ENCODE measurements around the gene ATR.

Gene ATR

GRCh38 chr3:142578329-142579223 lies at the start of gene ATR:
TSS of gene ATR (minus strand) at chr3:142578733. CDS start at chr3:142578704, 29 bp downstream.
- TF ChIP-seq CTCF (IDR thresholded peaks at IDR 0.05; ENCODE audit: extremely low read depth, insufficient read depth, missing control alignments), result no peak
- in situ Hi-C loops (cut with MboI; ENCODE audit: low pct_unique_long_range_greater_than_20kb, low sequenced_read_pairs, unreplicated experiment), result loop anchor here (25.0 kb wide), 1 partner anchor 409 kb away; no protein-coding TSS in a partner anchor
- DNase-seq (ENCODE audit: low spot score), result peak; percentile 91

GRCh38 chr3:142626971-142627370 lies 48.4 kb upstream of the ATR start:
- in situ Hi-C loops (cut with MboI; ENCODE audit: low pct_unique_long_range_greater_than_20kb, low sequenced_read_pairs, unreplicated experiment), result no loop called here
- no peak for TF ChIP-seq CTCF (IDR thresholded peaks at IDR 0.05; ENCODE audit: extremely low read depth, insufficient read depth, missing control alignments)
- no peak for DNase-seq (ENCODE audit: low spot score)

- in situ Hi-C loops (cut with MboI; ENCODE audit: low pct_unique_long_range_greater_than_20kb, low sequenced_read_pairs, unreplicated experiment), result no loop called here
- TF ChIP-seq CTCF (IDR thresholded peaks at IDR 0.05; ENCODE audit: extremely low read depth, insufficient read depth, missing control alignments), result no peak
- no peak for DNase-seq (ENCODE audit: low spot score)
Measured at GRCh38 chr3:142625153-142625440, 46.6 kb upstream of the ATR start.

GRCh38 chr3:142624341-142625152 lies 46.0 kb upstream of the ATR start:
- in situ Hi-C loops (cut with MboI; ENCODE audit: low pct_unique_long_range_greater_than_20kb, low sequenced_read_pairs, unreplicated experiment), result no loop called here
- DNase-seq (ENCODE audit: low spot score), result no peak
- no peak for TF ChIP-seq CTCF (IDR thresholded peaks at IDR 0.05; ENCODE audit: extremely low read depth, insufficient read depth, missing control alignments)

GRCh38 chr3:142623194-142623593 lies 44.7 kb upstream of the ATR start:
- in situ Hi-C loops (cut with MboI; ENCODE audit: low pct_unique_long_range_greater_than_20kb, low sequenced_read_pairs, unreplicated experiment), result no loop called here
- no peak for DNase-seq (ENCODE audit: low spot score)
- no peak for TF ChIP-seq CTCF (IDR thresholded peaks at IDR 0.05; ENCODE audit: extremely low read depth, insufficient read depth, missing control alignments)

- in situ Hi-C loops (cut with MboI; ENCODE audit: low pct_unique_long_range_greater_than_20kb, low sequenced_read_pairs, unreplicated experiment), result no loop called here
- TF ChIP-seq CTCF (IDR thresholded peaks at IDR 0.05; ENCODE audit: extremely low read depth, insufficient read depth, missing control alignments), result no peak
- DNase-seq (ENCODE audit: low spot score), result no peak
Measured at GRCh38 chr3:142622405-142622804, 43.9 kb upstream of the ATR start.

Data from GM13977 (cell line).